K562 (cell line): ENCODE data around the gene ZNF668.

Experiments used
- KDM1A ChIP-seq, 2 experiments: fragments of 450-650 bp; IDR thresholded peaks; 2 replicates each; pipeline ENCODE4 v1.6.1; 2016; ENCODE audit warnings: mild to moderate bottlenecking in 2 of 2
- MED1 ChIP-seq: sonication (generic); formaldehyde crosslinking; IDR thresholded peaks from 2 replicates; pipeline ENCODE4 v1.8.1; 2023; ENCODE audit warnings: missing genetic modification reagents, borderline replicate concordance
- MTA3 ChIP-seq: fragments of 450-650 bp; formaldehyde crosslinking; IDR thresholded peaks from 2 replicates; pipeline ENCODE4 v1.6.1; 2017; ENCODE audit warnings: mild to moderate bottlenecking, borderline replicate concordance
- NR2C2 ChIP-seq, 2 experiments: fragments of 200-800 bp in 1 of 2; sonication (Bioruptor generic) in 1 of 2; sonication (generic) in 1 of 2; formaldehyde crosslinking in 1 of 2; IDR thresholded peaks; 2 replicates each; pipeline versions ENCODE4 v1.6.1 to v1.8.0; 2016 to 2022; ENCODE audit warnings: mild to moderate bottlenecking in 1 of 2, missing compliant biosample characterization in 1 of 2, missing genetic modification characterization in 1 of 2, missing genetic modification reagents in 1 of 2
- SRSF1 ChIP-seq: fragments of 200-400 bp; formaldehyde crosslinking; IDR thresholded peaks from 2 replicates; pipeline ENCODE4 v1.6.1; 2017; ENCODE audit warnings: mild to moderate bottlenecking, low read depth, low read length, moderate library complexity

DNA sequence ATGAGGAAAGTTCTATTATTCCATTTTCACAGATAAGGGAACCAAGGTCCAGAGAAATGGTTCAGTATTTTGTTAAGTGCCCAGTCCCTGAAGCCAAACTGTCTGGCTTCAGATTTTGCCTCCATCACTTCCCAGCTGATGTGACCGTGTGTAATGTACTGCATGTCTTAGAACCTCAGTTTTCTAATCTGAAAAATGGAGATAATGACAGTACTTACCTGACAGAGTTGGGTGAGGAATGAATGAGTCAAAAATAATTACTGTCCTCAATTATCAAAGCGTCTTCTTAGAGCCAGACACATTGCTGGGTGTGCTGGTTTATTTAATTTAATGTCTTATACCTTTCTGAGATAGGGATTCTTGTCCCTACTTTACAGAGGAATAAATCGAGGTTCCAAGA is 6.7 kb downstream of the ZNF668 start:
- TF ChIP-seq NR2C2 (CRISPR knock-in tag; IDR thresholded peaks at IDR 0.05) (no peak), NR2C2 (tag; IDR thresholded peaks at IDR 0.05) (no peak), SRSF1 (no peak), MTA3 (no peak), KDM1A (IDR thresholded peaks at IDR 0.05) (no peak), MED1 (CRISPR knock-in tag) (no peak)
